Right lobe of liver (tissue), 6 donors: ENCODE data around the gene BANP. TPM values are rescaled to one million over a fixed set of nuclear protein-coding genes. Genes with fewer than 3 reads are reported as not detected.
"Not testable (repeated sequence)": the region's sequence is repeated elsewhere in the genome, so short reads cannot be mapped to it uniquely, and the experiment has no call there.

Experiments
- ATAC-seq, 4 donors: fragments of 200-7000 bp; cut with Tn5 transposase; one replicate each; pipeline ENCODE4 v1.9.1; 2020; ENCODE audit warnings: mild to moderate bottlenecking in 4 of 4, moderate library complexity in 4 of 4
- DNase-seq, 3 donors: peaks; one replicate each; pipeline ENCODE4 v3.0.0-alpha.2; 2020
- H3K27ac ChIP-seq, 3 donors: fragments of 200-600 bp; one replicate each; pipeline ENCODE4 v1.8.0; 2022
- H3K27me3 ChIP-seq, 2 donors: fragments of 200-600 bp; one replicate each; pipeline ENCODE4 v1.8.0; 2022
- H3K36me3 ChIP-seq, 4 donors: fragments of 200-600 bp; sonication (generic) in 1 of 4; one replicate each; pipeline versions ENCODE4 v1.5.1 to v1.8.0; 2017 to 2022; ENCODE audit warnings: control low read depth in 1 of 4
- H3K4me1 ChIP-seq, 4 donors: fragments of 200-600 bp; sonication (generic) in 1 of 4; one replicate each; pipeline versions ENCODE4 v1.5.1 to v1.8.0; 2017 to 2022; ENCODE audit warnings: control low read depth in 1 of 4
- H3K4me3 ChIP-seq, 3 donors: fragments of 200-600 bp; one replicate each; pipeline ENCODE4 v1.8.0; 2022
- H3K9me3 ChIP-seq, 4 donors: fragments of 200-600 bp; sonication (generic) in 1 of 4; one replicate each; pipeline versions ENCODE4 v1.5.1 to v1.8.0; 2017 to 2022; ENCODE audit warnings: control low read depth in 1 of 4
- POLR2A ChIP-seq: fragments of 450-650 bp; IDR thresholded peaks from one replicate; pipeline ENCODE4 v1.6.1; 2017; ENCODE audit warnings: antibody characterized with exemption, mild to moderate bottlenecking
- WGBS: methylation state at CpG from one replicate; pipeline ENCODE4 v1.1.6; 2018; ENCODE audit warnings: low coverage, low lambda C conversion rate; ENCODE audit not compliant: insufficient coverage; ENCODE audit errors: missing lambda C conversion rate; 5-methylcytosine and 5-hydroxymethylcytosine counted together
- intact Hi-C, 2 donors: fragments of 100-400 bp; cut with DNase I; formaldehyde crosslinking; loops; one replicate each; pipeline versions ENCODE4 v1.11.2 to v1.14.1; 2022
- small RNA-seq, 2 experiments: library from RNA; depleted of rRNA; stranded (forward); fragments of <200 nt; gene quantifications; one replicate each; pipeline ENCODE3, GENCODE V24; 2016
- total RNA-seq, 6 experiments: library from RNA; depleted of rRNA in 2 of 6; stranded (reverse); fragments of >200 nt in 2 of 6; fragmentation: NEBNext Ultra II Directional in 3 of 6; extraction: Animal tissue kit (Norgen Biotek cat#: 25700) in 3 of 6; gene quantifications; one replicate each; pipeline versions ENCODE4 v1.1.0 to v1.2.4, GENCODE V29; 2016 to 2023
- TF ChIP-seq, protein P1 (sequence below), 4 donors: fragments of 200-600 bp in 3 of 4; fragments of 450-650 bp in 1 of 4; IDR thresholded peaks; one replicate each; pipeline versions ENCODE4 v1.5.1 to v1.8.0; 2016 to 2022; ENCODE audit warnings: antibody characterized with exemption in 4 of 4, mild to moderate bottlenecking in 2 of 4
- donor health status: DM: no; HTN: yes; CAD: no.
- donor health status: DM: no; HTN: no; CAD: no.
- donor health status: DM: no; HTN: no; CAD: no.
- donor health status: DM: no; HTN: yes; CAD: no.
- donor health status: DM: no; HTN: yes; CAD: no.

BANP gene
- total RNA-seq, 6 experiments from 2014 or later, result 11.2 to 20.7 (median 18.8) TPM

GRCh38 chr16:88119881-88120751 is 168.9 kb downstream of the BANP start:
- intact Hi-C loops, H3K4me3 ChIP-seq, H3K9me3 ChIP-seq, H3K27me3 ChIP-seq, H3K27ac ChIP-seq, H3K36me3 ChIP-seq, DNase-seq, H3K4me1 ChIP-seq: not testable (repeated sequence)
- 20% methylated on average over 1 of the region's 49 CpGs for WGBS
- peak in 1 of 4 donors; percentile 16 for ATAC-seq

DNA sequence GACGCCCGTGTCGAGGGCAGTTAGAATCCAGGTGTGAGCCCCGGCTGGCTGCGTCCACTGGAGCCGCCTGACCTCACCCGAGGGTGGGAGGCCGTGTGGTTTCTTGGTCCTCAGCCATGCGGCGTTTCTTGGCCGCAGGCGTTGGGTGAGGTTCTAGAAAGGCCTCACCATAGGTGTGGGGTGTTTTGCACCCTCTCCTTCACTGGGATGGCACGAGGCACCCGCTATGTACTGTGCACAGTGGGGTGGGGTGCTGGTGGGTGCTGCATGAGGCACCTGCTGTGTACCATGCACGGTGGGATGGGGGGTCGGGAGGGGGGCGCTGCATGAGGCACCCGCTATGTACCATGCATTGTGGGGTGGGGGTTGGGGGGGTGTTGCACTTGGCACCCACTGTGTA is 169.6 kb downstream of the BANP start:
- H3K4me1 ChIP-seq, result no peaks in the 10 kb centered on the region
- no peaks in the 10 kb centered on the region for H3K27me3 ChIP-seq
- DNase-seq (no peak), ATAC-seq (no peak)
- H3K36me3 ChIP-seq, result no peaks in the 10 kb centered on the region
- H3K27ac ChIP-seq, result no peak overlapping the region
- TF ChIP-seq, protein P1, sequence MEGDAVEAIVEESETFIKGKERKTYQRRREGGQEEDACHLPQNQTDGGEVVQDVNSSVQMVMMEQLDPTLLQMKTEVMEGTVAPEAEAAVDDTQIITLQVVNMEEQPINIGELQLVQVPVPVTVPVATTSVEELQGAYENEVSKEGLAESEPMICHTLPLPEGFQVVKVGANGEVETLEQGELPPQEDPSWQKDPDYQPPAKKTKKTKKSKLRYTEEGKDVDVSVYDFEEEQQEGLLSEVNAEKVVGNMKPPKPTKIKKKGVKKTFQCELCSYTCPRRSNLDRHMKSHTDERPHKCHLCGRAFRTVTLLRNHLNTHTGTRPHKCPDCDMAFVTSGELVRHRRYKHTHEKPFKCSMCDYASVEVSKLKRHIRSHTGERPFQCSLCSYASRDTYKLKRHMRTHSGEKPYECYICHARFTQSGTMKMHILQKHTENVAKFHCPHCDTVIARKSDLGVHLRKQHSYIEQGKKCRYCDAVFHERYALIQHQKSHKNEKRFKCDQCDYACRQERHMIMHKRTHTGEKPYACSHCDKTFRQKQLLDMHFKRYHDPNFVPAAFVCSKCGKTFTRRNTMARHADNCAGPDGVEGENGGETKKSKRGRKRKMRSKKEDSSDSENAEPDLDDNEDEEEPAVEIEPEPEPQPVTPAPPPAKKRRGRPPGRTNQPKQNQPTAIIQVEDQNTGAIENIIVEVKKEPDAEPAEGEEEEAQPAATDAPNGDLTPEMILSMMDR (IDR thresholded peaks at IDR 0.05), result no peak
- no peak for TF ChIP-seq POLR2A
- H3K9me3 ChIP-seq, result no peaks in the 10 kb centered on the region
- intact Hi-C loops, result no loop called here
- WGBS, result 85% methylated on average over 10 of the region's 18 CpGs
- H3K4me3 ChIP-seq, result no peak overlapping the region

- H3K27ac ChIP-seq, H3K9me3 ChIP-seq, intact Hi-C loops, H3K4me1 ChIP-seq, H3K36me3 ChIP-seq, H3K27me3 ChIP-seq, DNase-seq, H3K4me3 ChIP-seq: not testable (repeated sequence)
- WGBS, result 56% methylated on average over 8 of the region's 11 CpGs
- ATAC-seq, result peak in 1 of 4 donors; percentile 18
Observed at GRCh38 chr16:88121391-88121790, 170.2 kb downstream of the BANP start.

DNA sequence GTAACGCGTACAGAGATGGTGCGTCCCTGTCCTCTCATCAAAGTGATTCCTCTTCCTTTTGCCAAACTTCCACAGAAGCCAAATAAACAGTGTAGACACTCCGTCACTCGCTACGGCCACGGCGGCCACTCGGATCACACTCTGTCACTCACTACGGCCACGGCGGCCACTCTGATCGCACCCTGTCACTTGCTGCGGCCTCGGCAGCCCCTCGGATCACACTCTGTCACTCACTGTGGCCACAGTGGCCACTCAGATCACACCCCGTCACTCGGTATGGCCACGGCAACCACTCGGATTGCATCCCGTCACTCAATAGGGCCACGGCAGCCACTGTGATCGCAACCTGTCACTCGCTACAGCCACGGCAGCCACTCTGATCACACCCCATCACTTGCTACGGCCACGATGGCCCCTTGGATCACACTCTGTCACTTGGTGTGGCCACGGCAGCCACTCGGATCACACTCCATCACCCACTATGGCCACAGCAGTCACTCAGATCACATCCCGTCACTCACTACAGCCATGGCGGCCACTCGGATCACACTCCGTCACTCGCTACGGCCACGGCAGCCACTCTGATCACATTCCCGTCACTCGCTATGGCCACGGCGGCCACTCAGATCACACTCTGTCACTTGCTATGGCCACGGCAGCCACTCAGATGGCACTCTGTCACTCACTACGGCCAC is 170.8 kb downstream of the BANP start:
- ATAC-seq, result no peak
- no peaks in the 10 kb centered on the region for H3K27me3 ChIP-seq
- intact Hi-C loops, result no loop called here
- H3K4me3 ChIP-seq, result no peak overlapping the region
- 91% methylated on average over 38 of the region's 42 CpGs for WGBS
- TF ChIP-seq, protein P1 (IDR thresholded peaks at IDR 0.05), result no peak
- no peak for TF ChIP-seq POLR2A
- no peak overlapping the region for H3K27ac ChIP-seq
- no peak for DNase-seq
- no peaks in the 10 kb centered on the region for H3K9me3 ChIP-seq
- H3K4me1 ChIP-seq, result no peaks in the 10 kb centered on the region
- no peaks in the 10 kb centered on the region for H3K36me3 ChIP-seq

Small RNA genes within 50 kb of the gene (small RNA-seq; reads per million reads assigned to genes)
- 0 reads per million in 2 experiments for gene AC127455.1

Other genes starting within 250 kb of the BANP start
- gene KLHDC4, start 185.4 kb upstream of the BANP start, total RNA-seq, result 10 to 100 TPM; 11.6 to 22.7 (median 14.4) TPM
- 10 to 100 TPM in 5 of 6 experiments, 1 to 10 TPM in 1; 7.0 to 16.3 (median 12.4) TPM for gene SLC7A5, start 81.9 kb upstream of the BANP start, total RNA-seq
- gene CA5A, start 14.9 kb upstream of the BANP start, total RNA-seq, result 10 to 100 TPM; 26.5 to 59.6 (median 30.2) TPM